Ammon's horn (tissue), 1 donor: Measurements from ENCODE around the gene EPB41L4A.

Experiments used
- DNase-seq: peaks from one replicate; pipeline ENCODE4 v3.0.0-alpha.2; 2016; ENCODE audit warnings: low spot score

Gene EPB41L4A

GRCh38 chr5:112205846-112206245 is 213.2 kb downstream of the EPB41L4A start:
- no peak for DNase-seq

GRCh38 chr5:112203229-112203628 is 215.8 kb downstream of the EPB41L4A start:
- no peak for DNase-seq

GRCh38 chr5:112202694-112203093 is 216.4 kb downstream of the EPB41L4A start:
- no peak for DNase-seq

GRCh38 chr5:112201141-112201540 is 217.9 kb downstream of the EPB41L4A start:
- DNase-seq: no peak

GRCh38 chr5:112200131-112200530 is 218.9 kb downstream of the EPB41L4A start:
- no peak for DNase-seq

GRCh38 chr5:112196584-112196983 is 222.5 kb downstream of the EPB41L4A start:
- DNase-seq: no peak

- no peak for DNase-seq
Measured at GRCh38 chr5:112195924-112196323, 223.2 kb downstream of the EPB41L4A start.

- DNase-seq: no peak
Measured at GRCh38 chr5:112192866-112193265, 226.2 kb downstream of the EPB41L4A start.

- no peak for DNase-seq
Measured at GRCh38 chr5:112192072-112192471, 227.0 kb downstream of the EPB41L4A start.

GRCh38 chr5:112189391-112189790 is 229.7 kb downstream of the EPB41L4A start:
- no peak for DNase-seq

- DNase-seq: peak; percentile 71
Measured at GRCh38 chr5:112186401-112186990, 232.6 kb downstream of the EPB41L4A start.

GRCh38 chr5:112183874-112184273 is 235.2 kb downstream of the EPB41L4A start:
- DNase-seq: no peak

GRCh38 chr5:112183103-112183711 is 235.9 kb downstream of the EPB41L4A start:
- peak; percentile 44 for DNase-seq

GRCh38 chr5:112179290-112179689 is 239.8 kb downstream of the EPB41L4A start:
- DNase-seq: no peak

GRCh38 chr5:112174959-112175594 is 244.0 kb downstream of the EPB41L4A start:
- DNase-seq: peak; percentile 75

GRCh38 chr5:112165897-112166737 is 253.0 kb downstream of the EPB41L4A start:
- DNase-seq: no peak

- DNase-seq: no peak
Measured at GRCh38 chr5:112165399-112165798, 253.7 kb downstream of the EPB41L4A start.

GRCh38 chr5:112163435-112163834 is 255.6 kb downstream of the EPB41L4A start:
- DNase-seq: no peak

GRCh38 chr5:112161392-112161748 is 257.7 kb downstream of the EPB41L4A start:
- no peak for DNase-seq

GRCh38 chr5:112160652-112161391 is 258.3 kb downstream of the EPB41L4A start:
- DNase-seq: peak; percentile 94

GRCh38 chr5:112159435-112159834 is 259.6 kb downstream of the EPB41L4A start:
- DNase-seq: no peak

GRCh38 chr5:112156211-112156610 is 262.9 kb downstream of the EPB41L4A start:
- no peak for DNase-seq
